HPDE6-E6E7 (cell line): ENCODE results near the gene JMJD8.
A peak's percentile ranks its signal among the peaks of the same experiment; 100 is the strongest.

Experiments
- DNase-seq: peaks from one replicate; pipeline ENCODE4 v3.0.0; 2011; ENCODE audit warnings: missing footprints; ENCODE audit errors: extremely low spot score

JMJD8 gene

DNA sequence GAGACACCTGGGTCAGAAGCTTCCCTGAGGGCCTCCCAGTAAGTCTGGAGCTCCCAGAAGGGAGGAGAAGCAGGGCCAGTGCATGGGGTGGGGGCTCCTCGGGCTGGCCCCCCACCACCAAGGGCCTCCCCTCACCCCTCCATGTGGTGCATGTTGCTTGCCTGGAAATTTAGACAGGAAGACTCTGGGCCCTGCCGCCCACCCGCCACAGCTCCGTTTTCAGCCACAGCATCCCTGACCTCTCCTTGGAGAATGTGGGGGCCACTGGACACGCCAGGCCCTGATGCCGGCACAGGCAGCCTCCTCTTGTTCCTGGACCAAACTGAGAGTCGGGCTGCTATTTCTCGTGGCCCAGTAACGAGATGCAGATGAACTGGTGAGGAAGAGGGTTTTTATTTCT lies 45.3 kb downstream of the JMJD8 start:
- DNase-seq: no peak

DNA sequence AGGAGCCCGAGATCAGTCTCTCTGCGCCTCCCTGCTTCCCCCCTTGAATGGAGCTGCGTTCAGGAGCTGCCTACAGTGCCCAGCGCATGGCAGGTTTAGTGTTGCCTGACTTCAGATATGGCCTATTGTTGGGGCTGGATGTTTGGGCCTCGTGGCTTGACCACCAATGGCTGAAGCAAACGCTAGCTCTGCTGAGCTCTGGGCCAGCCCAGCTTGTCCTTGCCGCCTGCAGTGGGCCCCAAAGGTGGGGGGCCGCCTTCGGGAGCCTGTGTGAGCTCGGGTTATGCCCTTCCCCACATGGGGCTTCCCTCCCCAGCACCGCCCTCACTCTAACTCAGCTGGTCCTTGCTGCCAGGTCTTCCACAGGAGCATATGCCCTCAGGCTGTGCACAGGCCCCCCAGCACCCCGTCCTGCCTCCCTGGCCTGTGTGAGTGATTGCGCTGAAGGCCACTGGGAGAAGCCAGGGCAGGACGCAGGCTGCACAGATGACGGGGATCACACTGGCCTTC lies 46.0 kb downstream of the JMJD8 start:
- DNase-seq: no peak

DNA sequence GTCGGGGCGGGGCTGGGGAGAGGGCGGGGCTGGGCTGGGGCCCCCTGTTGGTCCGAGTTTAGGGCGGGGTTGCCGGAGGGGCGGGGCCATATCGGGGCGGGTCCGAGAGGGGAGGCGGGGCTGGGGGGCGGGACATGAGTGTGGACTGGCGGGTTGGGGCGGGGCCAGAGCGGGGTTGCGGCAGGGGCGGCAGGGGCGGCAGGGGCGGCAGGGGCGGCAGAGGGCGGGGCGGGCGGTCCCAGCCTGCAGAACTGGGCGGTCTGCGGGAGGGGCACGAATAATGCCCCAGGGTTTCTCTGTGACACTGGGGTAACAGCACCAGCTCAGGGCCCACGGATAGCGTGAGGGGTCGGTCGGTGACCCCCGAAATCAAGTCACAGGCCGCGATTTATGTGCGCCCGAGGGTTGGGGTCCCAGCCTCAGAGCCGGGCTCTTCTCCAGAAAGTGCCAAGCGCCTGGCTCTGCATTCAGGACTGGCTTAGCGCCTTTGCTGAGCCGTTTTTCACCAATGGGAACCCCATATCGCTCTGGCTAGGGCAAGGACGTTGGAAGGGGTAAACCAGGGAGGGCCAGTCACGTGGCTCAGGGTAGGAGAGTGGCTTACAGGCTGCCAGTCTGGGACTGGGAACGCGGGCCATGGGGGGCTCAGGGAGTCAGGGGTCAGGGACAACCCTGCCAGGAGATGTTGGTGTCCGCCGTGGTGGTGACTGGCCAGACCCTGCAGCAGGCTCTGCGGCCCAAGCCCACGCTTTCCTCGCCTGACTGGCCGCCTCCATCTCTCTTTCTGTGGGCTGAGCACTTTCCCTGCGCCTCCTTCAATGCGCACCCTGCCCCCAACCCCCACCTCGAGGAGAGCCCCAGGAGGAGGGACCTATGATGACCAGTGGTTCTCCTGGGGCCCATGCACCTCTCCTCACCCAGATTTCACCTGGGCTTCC lies 46.8 kb downstream of the JMJD8 start:
- peak; percentile 92 for DNase-seq

DNA sequence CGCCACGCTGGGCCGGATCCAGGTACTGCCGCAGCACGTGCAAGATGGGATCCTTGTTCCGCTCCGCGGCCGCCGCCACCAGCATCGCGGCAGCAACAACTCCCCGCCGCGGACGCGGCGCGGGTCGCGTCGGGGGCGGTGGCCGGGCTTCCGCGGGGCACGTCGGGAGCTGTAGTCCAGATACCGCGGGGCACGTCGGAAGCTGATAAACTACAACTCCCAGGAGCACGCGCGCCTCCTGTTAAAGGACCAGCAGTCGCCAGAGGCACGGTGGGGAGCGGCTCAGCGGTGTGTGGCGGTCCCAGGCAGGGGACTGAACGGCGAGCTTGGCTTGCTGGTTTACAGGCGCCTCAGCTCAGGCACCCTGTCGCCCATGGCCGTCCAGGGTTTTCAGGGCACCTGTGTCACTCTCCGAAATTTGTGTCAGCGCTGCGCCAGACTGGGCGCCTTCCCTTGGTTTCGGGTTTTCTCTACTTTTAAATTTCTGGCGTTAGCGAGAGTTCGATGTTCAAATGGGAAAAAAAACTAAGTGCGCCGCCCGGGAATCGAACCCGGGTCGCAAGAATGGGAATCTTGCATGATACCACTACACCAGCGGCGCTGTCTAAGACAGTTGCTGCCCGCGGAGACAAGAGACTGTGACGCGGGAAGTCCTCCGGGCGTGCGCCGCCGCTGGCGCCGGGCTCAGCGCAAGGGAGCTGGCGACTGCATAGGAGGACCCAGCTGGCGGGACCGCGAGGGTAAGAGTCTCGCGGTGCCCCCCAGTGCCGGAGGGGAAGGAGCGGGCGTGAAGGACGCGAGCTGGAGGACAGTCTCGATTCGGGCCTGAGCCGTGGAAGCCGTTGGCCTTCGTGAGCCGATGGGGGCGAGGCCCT lies 47.7 kb downstream of the JMJD8 start, which contains the start of gene METTL26:
Gene METTL26, minus strand, starts transcription at position 100 of the 875 bp plus-strand sequence. Its CDS starts 15 bp downstream, at position 85.
- peak; percentile 90 for DNase-seq

GRCh38 chr16:635573-636205 lies 48.4 kb downstream of the JMJD8 start:
- DNase-seq: no peak

GRCh38 chr16:634996-635395 lies 49.1 kb downstream of the JMJD8 start:
- DNase-seq: no peak

- DNase-seq: no peak
Observed at GRCh38 chr16:634051-634670, 50.0 kb downstream of the JMJD8 start.

DNA sequence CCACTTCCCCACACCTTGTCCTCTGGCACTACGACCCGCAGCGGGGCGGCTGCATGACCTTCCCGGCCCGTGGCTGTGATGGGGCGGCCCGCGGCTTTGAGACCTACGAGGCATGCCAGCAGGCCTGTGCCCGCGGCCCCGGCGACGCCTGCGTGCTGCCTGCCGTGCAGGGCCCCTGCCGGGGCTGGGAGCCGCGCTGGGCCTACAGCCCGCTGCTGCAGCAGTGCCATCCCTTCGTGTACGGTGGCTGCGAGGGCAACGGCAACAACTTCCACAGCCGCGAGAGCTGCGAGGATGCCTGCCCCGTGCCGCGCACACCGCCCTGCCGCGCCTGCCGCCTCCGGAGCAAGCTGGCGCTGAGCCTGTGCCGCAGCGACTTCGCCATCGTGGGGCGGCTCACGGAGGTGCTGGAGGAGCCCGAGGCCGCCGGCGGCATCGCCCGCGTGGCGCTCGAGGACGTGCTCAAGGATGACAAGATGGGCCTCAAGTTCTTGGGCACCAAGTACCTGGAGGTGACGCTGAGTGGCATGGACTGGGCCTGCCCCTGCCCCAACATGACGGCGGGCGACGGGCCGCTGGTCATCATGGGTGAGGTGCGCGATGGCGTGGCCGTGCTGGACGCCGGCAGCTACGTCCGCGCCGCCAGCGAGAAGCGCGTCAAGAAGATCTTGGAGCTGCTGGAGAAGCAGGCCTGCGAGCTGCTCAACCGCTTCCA lies 50.6 kb downstream of the JMJD8 start:
- no peak for DNase-seq

GRCh38 chr16:632486-633335 lies 51.4 kb downstream of the JMJD8 start:
- DNase-seq: no peak

- no peak for DNase-seq
Observed at GRCh38 chr16:631808-632358, 52.3 kb downstream of the JMJD8 start.
